ENCODE measurements around the gene TRIP10. TPM values are rescaled to one million over a fixed set of nuclear protein-coding genes. Genes with fewer than 3 reads are reported as not detected.

TRIP10 gene
- total and polyA plus RNA-seq, 11 donors, result 62.5 to 172 (median 85.8) TPM

DNA sequence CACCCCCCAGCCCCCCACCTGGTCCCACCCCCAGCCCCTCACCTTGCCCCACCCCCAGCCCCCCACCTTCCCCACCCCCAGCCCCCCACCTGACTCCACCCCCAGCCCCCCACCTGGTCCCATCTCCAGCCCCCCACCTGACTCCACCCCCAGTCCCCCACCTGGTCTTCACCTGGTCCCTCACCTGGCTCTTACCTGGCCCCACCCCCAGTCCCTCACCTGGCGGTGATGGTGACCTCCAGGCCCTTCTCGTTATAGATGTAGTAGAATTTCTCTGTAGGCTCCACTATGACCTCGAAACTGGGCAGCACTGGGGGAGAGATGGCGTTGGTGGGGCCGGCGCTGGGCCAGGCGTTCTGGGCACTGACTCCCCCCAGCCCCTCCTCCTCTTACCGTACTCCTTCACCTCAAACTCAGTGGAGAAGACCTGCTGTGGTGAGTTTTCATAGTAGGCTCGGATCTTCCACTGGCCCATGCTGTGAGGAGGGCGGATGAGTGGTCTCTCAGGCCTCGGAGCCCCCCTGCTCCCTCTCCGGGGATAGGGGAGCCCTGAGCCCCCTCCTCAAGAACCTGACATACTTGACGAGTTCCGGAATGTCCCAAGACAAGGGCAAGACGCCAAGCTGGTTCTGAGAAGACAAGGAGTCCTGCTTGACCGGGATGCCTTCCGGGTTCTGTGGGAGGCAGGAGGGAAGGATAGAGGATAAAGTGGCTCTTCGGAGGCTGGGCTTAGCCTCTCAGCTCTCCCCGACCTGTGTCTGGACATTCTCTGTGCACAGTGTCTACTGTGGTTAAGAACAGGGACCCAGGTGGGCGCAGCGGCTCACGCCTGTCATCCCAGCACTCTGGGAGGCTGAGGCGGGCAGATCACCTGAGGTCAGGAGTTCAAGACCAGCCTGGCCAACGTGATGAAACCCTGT is 25.4 kb upstream of the TRIP10 start:
- H3K4me1 ChIP-seq, result no peaks in the 10 kb centered on the region
- peaks cover 0 to 48% (median 15%) of the 10 kb centered on the region in 9 donors for H3K27me3 ChIP-seq
- TF ChIP-seq POLR2A (IDR thresholded peaks at IDR 0.05), result no peak
- TF ChIP-seq, protein P1, sequence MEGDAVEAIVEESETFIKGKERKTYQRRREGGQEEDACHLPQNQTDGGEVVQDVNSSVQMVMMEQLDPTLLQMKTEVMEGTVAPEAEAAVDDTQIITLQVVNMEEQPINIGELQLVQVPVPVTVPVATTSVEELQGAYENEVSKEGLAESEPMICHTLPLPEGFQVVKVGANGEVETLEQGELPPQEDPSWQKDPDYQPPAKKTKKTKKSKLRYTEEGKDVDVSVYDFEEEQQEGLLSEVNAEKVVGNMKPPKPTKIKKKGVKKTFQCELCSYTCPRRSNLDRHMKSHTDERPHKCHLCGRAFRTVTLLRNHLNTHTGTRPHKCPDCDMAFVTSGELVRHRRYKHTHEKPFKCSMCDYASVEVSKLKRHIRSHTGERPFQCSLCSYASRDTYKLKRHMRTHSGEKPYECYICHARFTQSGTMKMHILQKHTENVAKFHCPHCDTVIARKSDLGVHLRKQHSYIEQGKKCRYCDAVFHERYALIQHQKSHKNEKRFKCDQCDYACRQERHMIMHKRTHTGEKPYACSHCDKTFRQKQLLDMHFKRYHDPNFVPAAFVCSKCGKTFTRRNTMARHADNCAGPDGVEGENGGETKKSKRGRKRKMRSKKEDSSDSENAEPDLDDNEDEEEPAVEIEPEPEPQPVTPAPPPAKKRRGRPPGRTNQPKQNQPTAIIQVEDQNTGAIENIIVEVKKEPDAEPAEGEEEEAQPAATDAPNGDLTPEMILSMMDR (IDR thresholded peaks at IDR 0.05), result no peak
- no peak overlapping the region for H3K4me3 ChIP-seq
- peak in 2 of 5 donors; percentile 7 to 26 for DNase-seq
- no peak for ATAC-seq
- H3K27ac ChIP-seq, result no peak overlapping the region
- intact Hi-C loops (cut with DNase I), result no loop called here
- peaks cover 0 to 4% (median 0%) of the 10 kb centered on the region in 9 donors for H3K36me3 ChIP-seq
- 63 to 72% (median 67%) methylated on average over 17 to 24 of the region's 24 CpGs for WGBS, 4 donors
- H3K9me3 ChIP-seq, result no peaks in the 10 kb centered on the region

DNA sequence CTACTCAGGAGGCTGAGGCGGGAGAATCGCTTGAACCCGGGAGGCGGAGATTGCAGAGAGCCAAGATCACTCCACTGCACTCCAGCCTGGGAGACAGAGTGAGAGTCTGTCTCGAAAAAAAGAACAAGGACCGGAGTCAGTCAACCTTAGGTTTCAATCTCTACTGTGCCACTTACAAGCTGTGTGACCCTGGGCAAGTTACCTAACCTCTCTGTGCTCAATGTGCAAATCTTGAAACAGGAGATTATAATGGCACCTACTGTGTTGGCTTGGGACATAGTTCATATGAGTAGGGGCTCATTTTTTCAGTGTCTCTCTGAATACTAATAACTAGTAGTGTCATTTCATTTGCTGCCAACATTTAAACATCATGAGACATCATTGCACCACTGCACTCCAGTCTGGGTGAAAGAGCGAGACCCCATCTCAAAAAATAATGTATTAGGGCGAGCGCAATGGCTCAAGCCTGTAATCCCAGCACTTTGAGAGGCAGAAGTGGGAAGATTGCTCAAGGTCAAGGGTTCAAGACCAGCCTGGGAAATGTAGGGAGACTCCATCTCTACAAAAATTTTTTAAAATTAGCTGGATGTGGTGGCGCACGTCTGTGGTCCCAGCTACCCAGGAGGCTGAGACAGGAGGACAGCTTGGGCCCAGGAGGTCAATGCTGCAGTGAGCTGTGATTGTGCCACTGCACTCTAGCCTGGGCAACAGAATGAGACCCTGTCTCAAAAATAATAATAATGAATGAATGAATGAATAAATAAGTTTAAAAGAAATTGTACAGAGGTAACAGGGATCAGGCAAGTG is 24.5 kb upstream of the TRIP10 start:
- H3K27me3 ChIP-seq, result peaks cover 0 to 41% (median 10%) of the 10 kb centered on the region in 9 donors
- peak in 1 of 5 donors; percentile 1 for DNase-seq

DNA sequence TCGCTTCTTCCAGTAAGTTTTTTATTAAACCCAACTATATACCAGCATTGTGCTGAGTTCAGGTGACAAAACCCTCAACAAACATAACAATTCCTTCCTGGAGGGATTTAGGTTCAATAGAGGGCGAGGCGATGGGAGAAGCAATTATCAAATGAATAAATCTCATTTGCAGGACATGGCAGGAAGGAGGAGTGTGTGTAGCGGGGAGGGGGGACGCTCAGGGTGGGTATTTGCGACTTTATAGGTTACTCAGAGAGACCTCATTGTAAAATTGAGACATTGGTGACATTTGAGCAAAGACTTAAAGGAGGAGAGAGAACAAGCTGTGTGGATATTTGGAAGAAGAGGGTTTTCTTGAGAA is 22.9 kb upstream of the TRIP10 start:
- Histone ChIP-seq H3K27ac (no peak overlapping the region), H3K4me1 (peaks cover 0 to 14% (median 0%) of the 10 kb centered on the region in 12 donors), H3K36me3 (peaks cover 0 to 2% (median 0%) of the 10 kb centered on the region in 9 donors), H3K9me3 (no peaks in the 10 kb centered on the region), H3K27me3 (peaks cover 0 to 29% (median 0%) of the 10 kb centered on the region in 9 donors), H3K4me3 (no peak overlapping the region)
- no peak for ATAC-seq
- 56 to 65% (median 59%) methylated on average over 6 of the region's 6 CpGs for WGBS, 4 donors
- intact Hi-C loops (cut with DNase I), result no loop called here
- no peak for DNase-seq
- TF ChIP-seq, protein P1 (IDR thresholded peaks at IDR 0.05), result no peak
- no peak for TF ChIP-seq POLR2A (IDR thresholded peaks at IDR 0.05)

More for the DNA sequence above, 24.5 kb upstream of the TRIP10 start:
- TF ChIP-seq, protein P1 (IDR thresholded peaks at IDR 0.05), result no peak
- TF ChIP-seq POLR2A (IDR thresholded peaks at IDR 0.05), result no peak
- no peaks in the 10 kb centered on the region for H3K4me1 ChIP-seq
- H3K4me3 ChIP-seq, result no peak overlapping the region
- WGBS, 4 donors, result 80 to 90% (median 88%) methylated on average over 11 of the region's 11 CpGs
- H3K27ac ChIP-seq, result no peak overlapping the region
- peaks cover 0 to 4% (median 0%) of the 10 kb centered on the region in 9 donors for H3K36me3 ChIP-seq
- ATAC-seq, result no peak
- H3K9me3 ChIP-seq, result no peaks in the 10 kb centered on the region
- intact Hi-C loops (cut with DNase I), result no loop called here

DNA sequence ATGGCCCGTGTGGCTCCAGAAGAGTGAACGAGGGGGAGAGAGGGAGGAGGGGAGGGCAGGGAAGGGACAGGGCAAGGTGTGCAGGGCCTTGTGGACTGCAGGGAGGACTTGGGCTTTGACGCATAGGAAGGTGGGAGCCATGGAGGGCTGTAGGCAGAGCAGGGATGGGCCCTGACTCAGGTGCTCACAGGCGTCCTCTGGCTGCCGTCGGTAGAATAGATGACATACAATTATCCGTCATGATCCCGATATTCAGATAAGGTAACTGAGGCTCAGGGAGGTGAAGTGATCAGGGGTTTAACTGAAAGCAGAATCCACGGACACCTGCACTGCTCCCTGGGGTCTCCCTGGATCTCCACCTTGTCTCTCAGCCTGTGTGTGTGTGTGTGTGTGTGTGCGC is 22.4 kb upstream of the TRIP10 start:
- peak in 1 of 5 donors; percentile 16 for DNase-seq
- H3K27me3 ChIP-seq, result peaks cover 0 to 24% (median 0%) of the 10 kb centered on the region in 9 donors
- intact Hi-C loops (cut with DNase I), result no loop called here

More for the DNA sequence above, 22.4 kb upstream of the TRIP10 start:
- no peak for ATAC-seq
- H3K27ac ChIP-seq, result no peak overlapping the region
- TF ChIP-seq, protein P1 (IDR thresholded peaks at IDR 0.05), result no peak
- TF ChIP-seq POLR2A (IDR thresholded peaks at IDR 0.05), result no peak
- no peaks in the 10 kb centered on the region for H3K9me3 ChIP-seq
- WGBS, 4 donors, result 63 to 74% (median 69%) methylated on average over 10 of the region's 10 CpGs
- H3K4me1 ChIP-seq, result peaks cover 0 to 14% (median 0%) of the 10 kb centered on the region in 12 donors
- H3K36me3 ChIP-seq, result no peaks in the 10 kb centered on the region
- H3K4me3 ChIP-seq, result no peak overlapping the region

Data from heart left ventricle (tissue), 16 donors.